Motor neuron (in vitro differentiated cells): Measurements from ENCODE around the gene CCDC138. TPM values are rescaled to one million over a fixed set of nuclear protein-coding genes. Genes with fewer than 3 reads are reported as not detected.

Experiments used
- ATAC-seq, 8 experiments: fragments of 200-7000 bp; cut with Tn5 transposase; replicated peaks in 6 of 8; 2 replicates each; pipeline ENCODE4 v1.8.0; 2021; ENCODE audit warnings: mild to moderate bottlenecking in 8 of 8, moderate library complexity in 8 of 8
- H3K27ac ChIP-seq, 2 donors: fragments of 250-450 bp; sonication (Bioruptor Pico); 2 replicates each; pipeline ENCODE4 v1.9.0; 2021; ENCODE audit warnings: antibody characterized with exemption in 2 of 2, mild to moderate bottlenecking in 2 of 2, moderate library complexity in 1 of 2
- H3K4me1 ChIP-seq, 2 donors: fragments of 250-450 bp; sonication (Bioruptor Pico); replicated peaks in 1 of 2; 2 replicates each; pipeline ENCODE4 v1.6.1; 2021; ENCODE audit warnings: antibody characterized with exemption in 2 of 2, mild to moderate bottlenecking in 2 of 2, moderate library complexity in 1 of 2
- H3K4me3 ChIP-seq, 5 donors: fragments of 250-450 bp; sonication (Bioruptor Pico); 2 replicates each; pipeline ENCODE4 v1.9.0; 2021; ENCODE audit warnings: antibody characterized with exemption in 5 of 5, mild to moderate bottlenecking in 5 of 5, moderate library complexity in 4 of 5
- WGBS, 10 experiments: fragments of 450-650 bp; shearing (Covaris generic); methylation state at CpG; one replicate each; pipeline ENCODE4 v1.0.0; 2022; 5-methylcytosine and 5-hydroxymethylcytosine counted together
- in situ Hi-C, 9 experiments: fragments of 400-800 bp; cut with MboI; loops; one replicate each; pipeline ENCODE4 v1.15.0; 2021; ENCODE audit warnings: low sequenced_read_pairs in 9 of 9, low pct_unique_long_range_greater_than_20kb in 2 of 9; ENCODE audit not compliant: unreplicated experiment in 9 of 9
- total RNA-seq, 8 experiments: library from RNA; unstranded; fragments of 300-600 nt; gene quantifications; 2 replicates each; pipeline versions ENCODE4 v1.2.3 to v1.2.4, GENCODE V29; 2022

CCDC138 gene
- total RNA-seq, 8 experiments from 2014 or later, result 1.5 to 30.6 (median 14.4) TPM

DNA sequence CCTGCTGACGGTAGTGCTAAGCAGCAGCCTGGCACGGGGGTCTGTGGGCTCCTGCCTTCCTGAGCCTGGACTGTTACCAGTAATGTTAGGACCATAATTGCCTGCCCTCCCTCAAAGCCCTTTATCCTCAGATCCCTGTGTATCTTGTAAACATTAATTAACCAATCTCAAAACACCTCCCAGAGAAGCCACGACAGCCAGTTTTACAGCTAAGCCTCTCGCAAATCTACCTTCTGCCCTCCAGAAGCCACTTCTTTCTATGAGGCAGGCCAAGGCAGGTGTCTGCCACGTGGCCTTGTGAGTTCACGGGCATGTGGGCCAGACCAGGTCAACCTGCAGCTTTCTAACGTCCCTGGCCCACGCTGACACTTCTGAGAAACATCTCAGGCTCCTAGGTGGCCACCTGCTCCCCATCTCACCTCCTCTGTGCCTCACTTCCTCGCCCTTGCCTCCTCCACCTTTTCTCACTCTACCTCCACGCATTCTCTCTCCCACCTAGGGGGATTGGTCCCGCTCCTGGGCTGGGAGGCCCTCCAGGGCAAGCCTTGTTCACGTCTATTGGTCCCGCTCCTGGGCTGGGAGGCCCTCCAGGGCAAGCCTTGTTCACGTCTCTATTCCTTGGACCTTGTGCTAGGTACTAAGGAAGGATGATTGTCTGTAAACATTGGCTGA, 138.1 kb downstream of the CCDC138 start:
- no peak overlapping the region for H3K27ac ChIP-seq
- H3K4me1 ChIP-seq, result peaks cover 4 to 11% of the 10 kb centered on the region in 2 donors
- in situ Hi-C loops, result loop anchor here in 1 of 9 experiments (25.0 kb wide), 1 partner anchor 188 kb away; no protein-coding TSS in a partner anchor
- 54 to 100% (median 79%) methylated on average over 1 to 9 of the region's 14 CpGs; no CpG with 5 or more reads in 3 of the 10 experiments for WGBS, 10 experiments
- H3K4me3 ChIP-seq, result no peak overlapping the region
- ATAC-seq, result no peak

DNA sequence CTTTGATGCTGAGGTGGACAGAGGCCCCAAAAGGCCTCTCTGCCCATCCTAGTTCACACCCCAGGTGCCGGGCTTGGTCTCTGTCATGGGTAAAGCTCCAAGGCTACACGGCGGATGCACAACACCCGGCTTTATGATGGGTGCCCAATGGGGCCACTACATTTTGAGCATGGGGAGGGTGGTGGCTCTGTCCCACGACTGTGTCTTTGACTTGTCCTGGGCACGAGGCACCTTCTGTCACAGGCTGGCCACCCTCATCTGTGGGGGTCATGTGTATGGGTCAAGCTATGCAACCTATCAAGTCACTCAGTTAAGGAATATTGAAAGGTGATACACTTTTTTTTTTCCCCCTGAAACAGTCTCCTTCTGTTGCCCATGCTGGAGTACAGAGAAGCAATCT, 138.7 kb downstream of the CCDC138 start:
- ATAC-seq, result no peak
- in situ Hi-C loops, result no loop called here
- H3K27ac ChIP-seq, result no peak overlapping the region
- H3K4me1 ChIP-seq, result peaks cover 4 to 9% of the 10 kb centered on the region in 2 donors
- H3K4me3 ChIP-seq, result no peak overlapping the region
- WGBS, 10 experiments, result 33 to 90% (median 84%) methylated on average over 1 to 3 of the region's 6 CpGs; no CpG with 5 or more reads in 6 of the 10 experiments

DNA sequence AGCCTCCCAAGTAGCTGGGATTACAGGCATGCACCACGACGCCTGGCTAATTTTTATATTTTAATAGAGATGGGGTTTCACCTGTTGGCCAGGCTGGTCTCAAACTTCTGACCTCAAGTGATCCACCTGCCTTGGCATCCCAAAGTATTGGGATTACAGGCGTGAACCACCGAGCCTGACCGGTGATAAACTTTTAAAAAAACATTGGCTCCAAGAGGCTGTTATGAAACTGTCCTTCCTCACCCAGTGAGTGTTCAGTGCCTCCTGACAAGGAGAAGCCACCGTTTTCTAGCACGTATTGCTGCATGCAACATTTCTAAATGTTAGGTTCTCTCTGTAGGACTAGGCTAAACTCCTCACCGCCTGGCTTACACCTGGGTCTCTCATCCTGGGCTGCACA, 139.2 kb downstream of the CCDC138 start:
- in situ Hi-C loops, result no loop called here
- ATAC-seq, result no peak
- H3K4me3 ChIP-seq, result no peak overlapping the region
- WGBS, 10 experiments, result 74 to 100% (median 90%) methylated on average over 1 to 8 of the region's 8 CpGs; no CpG with 5 or more reads in 3 of the 10 experiments
- peaks cover 4 to 7% of the 10 kb centered on the region in 2 donors for H3K4me1 ChIP-seq
- no peak overlapping the region for H3K27ac ChIP-seq

Other genes with a start within 250 kb of the CCDC138 start
- 10 to 100 TPM; 45.3 to 87.3 (median 63.9) TPM for gene RANBP2, start 67.3 kb upstream of the CCDC138 start, total RNA-seq
- gene EDAR, start 202.4 kb downstream of the CCDC138 start, total RNA-seq, result under 1 TPM; 0.05 to 1.00 (median 0.15) TPM